ENCODE data around the gene OR51V1.
"Not testable (repeated sequence)": the region's sequence is repeated elsewhere in the genome, so short reads cannot be mapped to it uniquely, and the experiment has no call there.

The OR51V1 gene

GRCh38 chr11:5171856-5172255 is 28.6 kb downstream of the OR51V1 start:
- DNase-seq = no peak

GRCh38 chr11:5165898-5166297 is 34.6 kb downstream of the OR51V1 start:
- DNase-seq = not testable (repeated sequence)

GRCh38 chr11:5164807-5165206 is 35.7 kb downstream of the OR51V1 start:
- DNase-seq = not testable (repeated sequence)

- not testable (repeated sequence) for DNase-seq
Measured at GRCh38 chr11:5161045-5161444, 39.4 kb downstream of the OR51V1 start.

GRCh38 chr11:5160217-5160616 is 40.3 kb downstream of the OR51V1 start:
- DNase-seq = not testable (repeated sequence)

GRCh38 chr11:5159806-5160205 is 40.7 kb downstream of the OR51V1 start:
- no peak for DNase-seq

- DNase-seq = no peak
Measured at GRCh38 chr11:5154657-5155056, 45.8 kb downstream of the OR51V1 start, which contains the start of gene OR52A1. OR52A1 (minus strand) TSS chr11:5154757; CDS start chr11:5152369, 2,388 bp downstream.

GRCh38 chr11:5153574-5154431 is 46.7 kb downstream of the OR51V1 start:
- no peak for DNase-seq

- DNase-seq = peak in 9 of 58 donors; percentile 2 to 38 (median 6)
Measured at GRCh38 chr11:5151713-5152153, 48.7 kb downstream of the OR51V1 start.
